Adrenal gland (tissue), 12 donors: ENCODE measurements around the gene TAS2R9. TPM values are rescaled to one million over a fixed set of nuclear protein-coding genes. Genes with fewer than 3 reads are reported as not detected.

Experiments used
- DNase-seq, 7 donors: peaks; one replicate each; pipeline ENCODE4 v3.0.0-alpha.2; 2019 to 2020
- H3K27ac ChIP-seq, 5 donors: fragments of 200-600 bp; sonication (generic) in 4 of 5; 1 replicate in 3 of 5; 2 replicates in 2 of 5; pipeline versions ENCODE4 v1.5.1 to v1.8.0; 2016 to 2020; ENCODE audit warnings: mild to moderate bottlenecking in 1 of 5
- H3K27me3 ChIP-seq: fragments of 200-600 bp; 2 replicates; pipeline ENCODE4 v1.8.0; 2021
- H3K36me3 ChIP-seq, 2 donors: fragments of 200-600 bp; replicated peaks in 1 of 2; 1 replicate in 1 of 2; 2 replicates in 1 of 2; pipeline versions ENCODE4 v1.5.1 to v1.8.0; 2018 to 2022
- H3K4me1 ChIP-seq, 2 donors: fragments of 200-600 bp; replicated peaks in 1 of 2; 1 replicate in 1 of 2; 2 replicates in 1 of 2; pipeline versions ENCODE4 v1.5.1 to v1.8.0; 2018 to 2021
- H3K4me3 ChIP-seq, 4 donors: fragments of 200-600 bp; sonication (generic) in 3 of 4; one replicate each; pipeline ENCODE4 v1.5.1; 2016 to 2018
- H3K9me3 ChIP-seq, 3 donors: fragments of 200-600 bp; sonication (generic) in 1 of 3; replicated peaks in 1 of 3; 1 replicate in 2 of 3; 2 replicates in 1 of 3; pipeline versions ENCODE4 v1.5.1 to v1.8.0; 2016 to 2021
- CTCF ChIP-seq, 6 experiments: fragments of 450-650 bp in 4 of 6; fragments of 200-600 bp in 2 of 6; sonication (generic) in 1 of 6; IDR thresholded peaks; 1 replicate in 5 of 6; 2 replicates in 1 of 6; pipeline versions ENCODE4 v1.5.1 to v1.8.0; 2016 to 2021; ENCODE audit warnings: antibody characterized with exemption in 6 of 6, mild to moderate bottlenecking in 2 of 6, moderate library complexity in 1 of 6
- POLR2A ChIP-seq, 2 donors: fragments of 450-650 bp; IDR thresholded peaks; one replicate each; pipeline ENCODE4 v1.6.1; 2017; ENCODE audit warnings: antibody characterized with exemption in 2 of 2, mild to moderate bottlenecking in 2 of 2, moderate library complexity in 1 of 2
- WGBS, 4 donors: extraction: QIAGEN DNeasy Blood & Tissue Kit in 2 of 4; methylation state at CpG; one replicate each; pipeline versions ENCODE4 v1.1.5 to v1.1.7; 2013 to 2017; 5-methylcytosine and 5-hydroxymethylcytosine counted together
- intact Hi-C, 2 donors: fragments of 100-400 bp; cut with DNase I; formaldehyde crosslinking; loops; one replicate each; pipeline versions ENCODE4 v1.14.1 to v1.15.0; 2022 to 2023
- polyA plus RNA-seq, 3 donors: library from polyadenylated mRNA; stranded (reverse); fragments of 200-250 nt in 2 of 3; fragments of 350-450 nt in 1 of 3; fragmentation: Illumina TruSeq in 1 of 3; extraction: RNeasy Lipid Tissue Mini Kit (QIAGEN cat#74804) in 1 of 3; gene quantifications; one replicate each; pipeline ENCODE4 v1.2.3, GENCODE V29; 2013 to 2014
- total RNA-seq, 9 donors: library from RNA; depleted of rRNA in 4 of 9; stranded (reverse); fragments of >200 nt in 4 of 9; fragments of 120-200 nt in 1 of 9; fragmentation: NEBNext Ultra II Directional in 1 of 9; extraction: Animal tissue kit (Norgen Biotek cat#: 25700) in 1 of 9; gene quantifications; one replicate each; pipeline versions ENCODE4 v1.1.0 to v1.2.4, GENCODE V29; 2013 to 2023
- donor health status: healthy with polysubstance abuse.
- donor health status: Bipolar disorder and iron deficiency.
- donor health status: DM: yes; HTN: yes; CAD: no.
- donor health status: DM: no; HTN: no; CAD: no.
- donor health status: DM: no; HTN: no; CAD: no.
- donor health status: DM: yes; HTN: yes; CAD: no.

The TAS2R9 gene
- total and polyA plus RNA-seq, 12 donors: 0.10 to 0.94 TPM; not detected in 10

DNA sequence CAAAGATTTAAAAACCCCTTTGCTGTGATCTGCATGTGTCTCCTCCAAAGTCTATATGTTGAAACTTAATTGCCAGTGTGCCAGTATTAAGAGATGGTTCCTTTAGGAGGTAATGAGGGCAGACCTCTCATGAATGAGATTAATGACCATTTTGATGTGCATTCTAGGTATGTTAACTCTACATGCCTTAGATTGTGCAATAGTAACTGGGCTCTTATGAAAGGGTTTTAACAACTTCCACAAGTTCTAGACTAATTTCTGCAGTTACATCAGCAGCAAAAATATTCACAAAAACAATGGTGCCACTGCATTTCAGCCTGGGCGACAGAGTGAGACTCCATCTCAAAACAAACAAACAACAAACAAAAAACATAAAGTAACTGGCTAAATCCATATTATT lies 20.0 kb upstream of the TAS2R9 start:
- WGBS, 4 donors: 84 to 100% (median 97%) methylated on average over 1 of the region's 1 CpG
- H3K27ac ChIP-seq: no peak overlapping the region
- H3K4me3 ChIP-seq: no peak overlapping the region
- H3K9me3 ChIP-seq: no peaks in the 10 kb centered on the region
- intact Hi-C loops: no loop called here
- no peaks in the 10 kb centered on the region for H3K36me3 ChIP-seq
- DNase-seq: no peak
- no peak for TF ChIP-seq POLR2A (IDR thresholded peaks at IDR 0.05)
- TF ChIP-seq CTCF (IDR thresholded peaks at IDR 0.05): no peak
- no peaks in the 10 kb centered on the region for H3K4me1 ChIP-seq
- no peaks in the 10 kb centered on the region for H3K27me3 ChIP-seq

GRCh38 chr12:10826258-10826657 lies 16.3 kb upstream of the TAS2R9 start, which contains the start of gene TAS2R10:
TAS2R10 (minus strand) TSS chr12:10826358; CDS start chr12:10826269, 89 bp downstream.
- Histone ChIP-seq H3K9me3 (peaks cover 0 to 6% (median 0%) of the 10 kb centered on the region in 3 donors), H3K4me3 (no peak within 1 kb of the TSS), H3K36me3 (no peaks in the 10 kb centered on the region), H3K27ac (no peak within 1 kb of the TSS), H3K4me1 (no peaks in the 10 kb centered on the region), H3K27me3 (no peaks in the 10 kb centered on the region)
- TF ChIP-seq CTCF (IDR thresholded peaks at IDR 0.05) (no peak), POLR2A (IDR thresholded peaks at IDR 0.05) (no peak)
- 91 to 94% (median 94%) methylated on average over 3 of the region's 3 CpGs for WGBS, 4 donors
- no peak for DNase-seq
- intact Hi-C loops: no loop called here

DNA sequence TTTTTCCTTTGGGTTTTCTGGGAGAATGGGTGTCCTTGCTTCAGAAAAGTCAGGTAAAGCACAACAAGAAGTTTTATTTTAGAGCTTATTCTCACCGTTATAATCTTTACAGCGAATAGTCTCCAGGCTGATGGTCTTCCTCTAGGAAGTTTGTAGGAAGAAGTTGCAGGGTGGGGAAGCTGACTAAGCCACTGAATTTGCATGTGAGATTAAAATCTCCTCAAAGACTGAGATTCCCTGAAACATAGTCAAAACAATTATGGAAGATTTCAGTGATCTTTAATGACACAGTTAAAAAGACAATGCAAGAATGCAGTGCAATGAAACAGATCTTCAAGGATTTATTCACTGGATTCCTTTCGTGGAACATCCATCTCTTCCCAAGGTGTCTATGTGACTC lies 15.0 kb upstream of the TAS2R9 start:
- no peak overlapping the region for H3K27ac ChIP-seq
- no peak for TF ChIP-seq POLR2A (IDR thresholded peaks at IDR 0.05)
- intact Hi-C loops: no loop called here
- no peaks in the 10 kb centered on the region for H3K36me3 ChIP-seq
- H3K4me1 ChIP-seq: no peaks in the 10 kb centered on the region
- no peak for DNase-seq
- WGBS, 4 donors: 88 to 92% (median 90%) methylated on average over 3 of the region's 3 CpGs
- H3K4me3 ChIP-seq: no peak overlapping the region
- H3K27me3 ChIP-seq: no peaks in the 10 kb centered on the region
- H3K9me3 ChIP-seq: peaks cover 0 to 6% (median 0%) of the 10 kb centered on the region in 3 donors

DNA sequence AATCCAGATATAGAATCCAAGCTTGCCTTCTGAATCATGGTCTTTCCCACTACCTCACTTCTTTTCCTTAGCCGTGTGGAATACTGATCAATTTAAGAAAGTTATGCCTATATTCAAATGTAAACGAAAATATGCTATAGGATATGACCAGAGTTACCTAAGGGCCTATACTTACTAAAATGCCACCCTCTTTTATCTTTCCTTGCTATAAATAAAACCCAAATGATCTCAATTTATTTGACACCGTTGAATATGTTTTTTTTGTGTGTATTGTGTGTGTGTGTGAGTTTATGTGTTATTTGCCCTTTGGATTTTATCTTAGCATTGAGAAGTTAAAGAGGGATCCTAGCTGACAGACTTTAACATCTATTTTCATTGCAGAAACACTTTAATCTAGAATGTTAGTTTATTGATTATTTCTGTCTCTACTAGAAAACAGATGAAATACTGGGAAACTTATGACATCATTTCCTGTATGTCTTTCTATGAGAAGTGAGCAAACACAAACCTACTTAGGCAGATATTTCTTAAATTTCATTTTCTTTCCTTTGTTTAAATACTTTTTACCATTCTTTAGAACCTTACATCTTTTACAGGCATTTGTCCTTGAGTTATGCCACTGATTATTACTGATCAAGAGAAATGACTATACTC lies 2.0 kb upstream of the TAS2R9 start:
- 81 to 85% (median 83%) methylated on average over 3 of the region's 3 CpGs for WGBS, 4 donors
- Histone ChIP-seq H3K27ac (no peak overlapping the region), H3K36me3 (no peaks in the 10 kb centered on the region), H3K4me1 (no peaks in the 10 kb centered on the region), H3K4me3 (no peak overlapping the region), H3K9me3 (no peaks in the 10 kb centered on the region), H3K27me3 (no peaks in the 10 kb centered on the region)
- intact Hi-C loops: no loop called here
- no peak for DNase-seq
- TF ChIP-seq POLR2A (IDR thresholded peaks at IDR 0.05) (no peak), CTCF (IDR thresholded peaks at IDR 0.05) (no peak)

GRCh38 chr12:10807186-10807585 lies 2.8 kb downstream of the TAS2R9 start, which contains the start of gene TAS2R8:
TAS2R8 (minus strand) TSS chr12:10807286; CDS start chr12:10806980, 306 bp downstream.
- no peaks in the 10 kb centered on the region for H3K27me3 ChIP-seq
- H3K4me1 ChIP-seq: no peaks in the 10 kb centered on the region
- intact Hi-C loops: no loop called here
- no peak within 1 kb of the TSS for H3K4me3 ChIP-seq
- DNase-seq: no peak
- no peaks in the 10 kb centered on the region for H3K9me3 ChIP-seq
- H3K36me3 ChIP-seq: no peaks in the 10 kb centered on the region
- 67 to 79% (median 75%) methylated on average over 1 of the region's 1 CpG for WGBS, 4 donors
- H3K27ac ChIP-seq: no peak within 1 kb of the TSS
- TF ChIP-seq POLR2A (IDR thresholded peaks at IDR 0.05): no peak
- TF ChIP-seq CTCF (IDR thresholded peaks at IDR 0.05): no peak
